Left ventricle myocardium inferior (tissue), 1 donor: ENCODE results near the gene SLC26A4. TPM values are rescaled to one million over a fixed set of nuclear protein-coding genes. Genes with fewer than 3 reads are reported as not detected.
"Not testable (repeated sequence)": the region's sequence is repeated elsewhere in the genome, so short reads cannot be mapped to it uniquely, and the experiment has no call there.

ENCODE experiments used
- DNase-seq: peaks from one replicate; pipeline ENCODE4 v3.0.0-alpha.2; 2020
- H3K27ac ChIP-seq: fragments of 200-600 bp; replicated peaks from 2 replicates; pipeline ENCODE4 v1.8.0; 2021
- H3K27me3 ChIP-seq: fragments of 200-600 bp; 2 replicates; pipeline ENCODE4 v1.8.0; 2021; ENCODE audit warnings: low read depth
- H3K36me3 ChIP-seq: fragments of 200-600 bp; 2 replicates; pipeline ENCODE4 v1.8.0; 2021
- H3K4me1 ChIP-seq: fragments of 200-600 bp; 2 replicates; pipeline ENCODE4 v1.8.0; 2021
- H3K4me3 ChIP-seq: fragments of 200-600 bp; 2 replicates; pipeline ENCODE4 v1.8.0; 2021; ENCODE audit warnings: mild to moderate bottlenecking, moderate library complexity
- H3K9me3 ChIP-seq: fragments of 200-600 bp; replicated peaks from 2 replicates; pipeline ENCODE4 v1.8.0; 2021
- CTCF ChIP-seq: fragments of 200-600 bp; IDR thresholded peaks from 2 replicates; pipeline ENCODE4 v1.8.0; 2021; ENCODE audit warnings: antibody characterized with exemption, mild to moderate bottlenecking, borderline replicate concordance
- intact Hi-C: fragments of 100-400 bp; cut with micrococcal nuclease; formaldehyde crosslinking; loops from one replicate; pipeline ENCODE4 v1.11.0; 2022
- total RNA-seq: library from RNA; stranded (reverse); fragmentation: NEBNext Ultra II Directional; extraction: Animal tissue kit (Norgen Biotek cat#: 25700); gene quantifications from one replicate; pipeline ENCODE4 v1.2.1, GENCODE V29; 2021
- donor health status: DM: no; HTN: yes; CAD: no; lungs with severe emphysema.

Gene SLC26A4
- total RNA-seq, 1 donor from 2014 or later = 0.41 TPM

DNA sequence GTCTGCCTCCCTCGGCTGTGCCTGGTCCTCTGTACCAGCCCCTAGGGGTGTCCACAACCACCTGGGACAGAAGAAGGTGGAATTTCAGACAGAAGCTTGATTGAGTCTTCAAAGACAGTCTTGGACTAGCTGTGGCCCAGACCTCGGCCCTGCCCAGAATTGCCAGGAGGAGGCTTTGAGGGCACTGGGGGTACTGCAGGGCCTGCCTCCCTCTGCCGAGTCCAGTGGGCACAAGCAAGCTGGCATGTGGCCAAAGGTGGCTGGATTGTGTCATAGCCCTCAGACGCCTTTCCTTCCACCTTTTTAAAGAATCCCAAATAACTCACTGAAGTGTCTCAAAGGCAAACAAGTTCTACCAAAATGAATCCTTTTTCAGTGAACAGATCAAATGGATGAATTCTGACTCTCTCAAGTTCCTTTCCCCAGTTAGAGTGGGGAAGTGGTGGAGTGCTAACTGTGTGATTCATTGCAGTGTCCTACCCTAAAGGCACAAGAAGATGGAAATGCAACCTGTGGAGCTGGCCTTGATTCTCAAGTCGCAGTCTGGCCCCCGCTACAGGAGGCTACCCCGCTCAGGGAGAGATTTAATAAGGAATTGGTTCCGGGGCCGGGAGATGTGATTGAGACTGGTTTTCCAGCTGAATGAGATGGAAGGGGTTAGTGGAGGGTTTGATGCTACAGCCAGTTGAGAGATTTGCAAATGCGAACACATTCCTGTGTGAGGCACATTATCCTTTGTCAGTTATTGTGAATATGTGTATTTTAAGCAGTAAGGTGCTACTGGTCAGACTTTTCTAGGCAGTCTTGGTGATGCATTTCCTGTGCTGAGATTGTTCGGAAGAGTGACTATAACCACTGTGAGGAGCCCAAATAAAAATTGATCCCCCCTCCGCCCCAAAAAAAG lies 28.8 kb upstream of the SLC26A4 start:
- no peak for TF ChIP-seq CTCF
- H3K9me3 ChIP-seq = peaks cover 4% of the 10 kb centered on the region
- peaks cover 14% of the 10 kb centered on the region for H3K36me3 ChIP-seq
- intact Hi-C loops = no loop called here
- no peak overlapping the region for H3K27ac ChIP-seq
- H3K4me1 ChIP-seq = no peaks in the 10 kb centered on the region
- DNase-seq = no peak
- H3K27me3 ChIP-seq = no peaks in the 10 kb centered on the region
- H3K4me3 ChIP-seq = no peak overlapping the region

DNA sequence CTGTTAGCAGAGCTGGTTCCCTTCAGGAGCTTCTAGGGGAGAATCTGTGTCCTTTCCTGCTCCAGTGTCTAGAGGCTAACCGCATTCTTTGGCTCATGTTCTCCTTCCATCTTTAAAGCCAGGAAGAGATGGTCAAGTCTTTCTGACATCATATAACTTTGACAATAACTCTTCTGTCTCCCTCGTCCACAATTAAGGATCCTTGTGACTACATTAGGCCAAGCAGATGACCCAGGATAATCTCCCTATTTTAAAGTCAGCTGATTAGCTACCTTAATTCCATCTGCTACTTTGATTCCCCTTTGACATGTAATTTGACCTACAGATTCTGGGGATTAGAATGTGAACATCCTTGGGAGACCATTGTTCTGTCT lies 28.1 kb upstream of the SLC26A4 start:
- no peaks in the 10 kb centered on the region for H3K4me1 ChIP-seq
- peaks cover 14% of the 10 kb centered on the region for H3K36me3 ChIP-seq
- H3K27ac ChIP-seq = no peak overlapping the region
- H3K27me3 ChIP-seq = no peaks in the 10 kb centered on the region
- H3K9me3 ChIP-seq = no peaks in the 10 kb centered on the region
- intact Hi-C loops = no loop called here
- H3K4me3 ChIP-seq = no peak overlapping the region
- DNase-seq = no peak
- TF ChIP-seq CTCF = no peak

GRCh38 chr7:107638594-107638993 lies 22.0 kb upstream of the SLC26A4 start:
- intact Hi-C loops = no loop called here
- no peaks in the 10 kb centered on the region for H3K4me1 ChIP-seq
- no peaks in the 10 kb centered on the region for H3K27me3 ChIP-seq
- DNase-seq = no peak
- no peak overlapping the region for H3K27ac ChIP-seq
- TF ChIP-seq CTCF = no peak
- no peak overlapping the region for H3K4me3 ChIP-seq
- H3K9me3 ChIP-seq = no peaks in the 10 kb centered on the region
- no peaks in the 10 kb centered on the region for H3K36me3 ChIP-seq

- H3K27me3 ChIP-seq, H3K27ac ChIP-seq, H3K4me1 ChIP-seq, H3K36me3 ChIP-seq, H3K9me3 ChIP-seq, DNase-seq, H3K4me3 ChIP-seq, intact Hi-C loops: not testable (repeated sequence)
Measured at GRCh38 chr7:107639070-107639469, 21.6 kb upstream of the SLC26A4 start.

DNA sequence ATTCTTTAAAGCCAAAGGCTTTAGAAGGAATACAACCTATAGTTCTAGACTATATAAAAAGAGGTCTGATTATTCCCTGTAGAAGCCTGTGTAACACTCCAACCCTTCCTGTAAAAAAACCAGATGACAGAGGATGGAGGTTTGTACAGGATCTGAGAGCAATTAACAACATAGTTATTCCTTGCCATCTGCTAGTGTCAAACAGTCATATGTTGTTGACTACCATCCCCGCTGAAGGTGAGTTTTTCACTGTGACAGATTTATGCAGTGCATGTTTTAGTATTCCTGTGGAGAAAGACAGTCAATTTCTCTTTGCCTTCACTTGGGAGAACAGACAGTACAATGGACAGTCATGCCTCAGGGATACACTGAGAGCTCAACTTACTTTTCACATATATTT lies 19.0 kb upstream of the SLC26A4 start:
- intact Hi-C loops = no loop called here
- Histone ChIP-seq H3K4me3 (no peak overlapping the region), H3K27ac (no peak overlapping the region), H3K9me3 (no peaks in the 10 kb centered on the region), H3K36me3 (no peaks in the 10 kb centered on the region), H3K27me3 (no peaks in the 10 kb centered on the region), H3K4me1 (peaks cover 8% of the 10 kb centered on the region)
- DNase-seq = no peak
- TF ChIP-seq CTCF = no peak

DNA sequence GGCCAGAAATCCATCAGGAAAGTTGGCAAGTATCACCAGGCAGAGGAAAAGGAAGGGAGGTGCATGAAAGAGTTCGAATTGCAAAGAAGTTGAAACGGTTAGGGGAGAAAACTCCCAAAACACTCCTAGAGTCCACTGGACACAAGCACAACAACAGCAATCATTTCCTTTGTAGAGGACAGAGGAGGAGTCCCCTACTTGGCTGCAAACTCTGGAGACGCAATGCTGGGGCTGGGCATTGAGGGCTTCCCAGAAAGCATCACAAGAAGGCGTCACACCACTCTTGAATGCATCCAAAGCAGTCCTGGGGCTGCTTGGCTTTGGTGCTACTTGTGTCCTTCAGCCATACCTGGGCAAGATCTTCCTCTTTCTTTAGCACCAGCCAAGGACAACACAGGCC lies 18.1 kb upstream of the SLC26A4 start:
- no peaks in the 10 kb centered on the region for H3K27me3 ChIP-seq
- TF ChIP-seq CTCF = no peak
- no peak for DNase-seq
- no peak overlapping the region for H3K27ac ChIP-seq
- no peaks in the 10 kb centered on the region for H3K36me3 ChIP-seq
- intact Hi-C loops = no loop called here
- no peaks in the 10 kb centered on the region for H3K9me3 ChIP-seq
- peaks cover 8% of the 10 kb centered on the region for H3K4me1 ChIP-seq
- H3K4me3 ChIP-seq = no peak overlapping the region
